ENCODE data around the gene FRY.

GRCh38 chr13:32208860-32209259, 177.3 kb downstream of the FRY start:
- TF ChIP-seq CTCF (conservative IDR thresholded peaks at IDR 0.05; ENCODE audit: low read depth, low read length): no peak
- TF ChIP-seq EZH2phosphoT487 (IDR thresholded peaks at IDR 0.05; ENCODE audit: borderline replicate concordance, low read length): no peak

Data from PC-3 (cell line).